ENCODE data around the gene ANGPT4.
A peak's percentile ranks its signal among the peaks of the same experiment; 100 is the strongest.
"Not testable (repeated sequence)": the region's sequence is repeated elsewhere in the genome, so short reads cannot be mapped to it uniquely, and the experiment has no call there.

ANGPT4 gene

GRCh38 chr20:841568-842546 is 74.3 kb downstream of the ANGPT4 start:
- no peak for DNase-seq

- DNase-seq = no peak
Measured at GRCh38 chr20:840858-841567, 75.1 kb downstream of the ANGPT4 start.

DNA sequence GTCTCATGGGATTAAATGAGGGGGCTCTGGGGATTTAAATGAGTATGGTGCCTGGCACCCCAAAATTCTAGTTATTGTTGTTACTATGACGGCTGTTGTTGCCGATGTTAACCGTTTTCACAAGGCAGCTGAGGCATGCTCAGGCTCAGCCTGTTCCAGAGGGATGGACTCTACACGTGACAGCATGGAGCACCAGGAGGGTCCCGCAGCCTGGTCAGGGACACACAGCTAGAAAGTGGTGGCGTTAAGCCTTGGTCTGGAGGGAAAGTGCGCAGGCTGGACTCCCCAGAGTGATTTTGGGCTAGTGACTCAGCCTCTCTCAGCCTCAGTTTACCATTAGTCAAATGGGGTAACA is 75.7 kb downstream of the ANGPT4 start:
- no peak for DNase-seq

DNA sequence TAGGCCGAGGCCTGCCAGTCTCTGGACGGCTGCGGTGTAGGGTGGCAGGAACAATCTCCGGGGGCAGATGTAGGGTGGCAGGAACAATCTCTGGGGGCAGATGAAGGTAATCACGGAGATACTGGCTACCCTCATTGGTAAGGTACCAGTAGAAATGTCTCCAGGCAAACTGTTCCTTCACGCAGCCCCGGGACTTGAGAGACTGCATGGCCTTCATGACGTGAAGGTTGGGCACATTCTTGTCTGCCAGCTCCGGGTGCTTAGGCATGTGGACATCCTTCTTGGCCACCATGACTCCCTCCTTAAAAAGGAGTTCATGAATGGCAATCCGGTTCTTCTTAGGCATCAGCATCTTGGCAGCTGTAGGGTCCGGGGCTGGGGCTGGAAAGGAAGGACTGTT is 76.5 kb downstream of the ANGPT4 start:
- DNase-seq = no peak

DNA sequence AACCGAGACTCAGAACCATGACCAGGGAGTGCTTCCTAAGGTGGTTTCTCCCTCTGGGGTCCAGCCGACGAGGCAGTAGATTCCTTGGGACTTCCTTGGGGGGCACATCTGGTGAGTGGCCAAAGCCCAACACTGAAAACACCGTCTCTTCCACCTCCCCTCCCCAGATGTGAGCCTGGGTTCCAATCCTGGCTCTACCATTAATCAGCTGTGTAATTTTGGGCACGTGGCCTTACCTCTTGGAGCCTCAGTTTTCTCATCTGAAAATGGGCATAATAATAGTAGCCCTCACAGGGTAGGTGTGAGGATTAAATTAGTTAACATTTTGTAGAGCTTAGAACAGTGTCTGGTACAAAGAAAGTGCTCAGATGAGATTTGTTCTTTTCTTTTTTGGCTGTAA is 77.1 kb downstream of the ANGPT4 start:
- DNase-seq = no peak

GRCh38 chr20:836190-836589 is 79.9 kb downstream of the ANGPT4 start:
- DNase-seq = no peak

DNA sequence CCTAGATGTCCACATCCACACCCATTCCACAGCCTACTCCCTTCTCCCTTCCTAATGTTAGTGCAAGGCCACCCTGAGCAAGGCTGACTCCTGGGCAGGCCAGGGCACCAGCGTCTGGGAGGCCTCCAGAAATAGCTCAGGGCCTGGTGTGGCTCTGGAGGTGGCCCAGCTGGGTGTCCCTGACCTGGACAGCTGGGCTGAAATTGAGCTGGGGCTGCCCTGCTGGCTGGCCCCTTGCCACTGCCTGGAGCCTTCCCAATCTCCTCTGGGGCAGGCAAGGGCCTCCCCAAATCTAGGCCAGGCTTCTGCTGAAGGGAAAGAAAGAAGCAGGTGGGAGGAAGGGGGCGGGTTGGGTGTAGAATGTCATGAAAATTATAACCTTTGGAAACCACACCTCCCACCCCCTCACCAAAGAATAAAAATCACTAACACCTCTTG is 80.5 kb downstream of the ANGPT4 start:
- no peak for DNase-seq

- DNase-seq = no peak
Measured at GRCh38 chr20:834151-834746, 81.9 kb downstream of the ANGPT4 start.

DNA sequence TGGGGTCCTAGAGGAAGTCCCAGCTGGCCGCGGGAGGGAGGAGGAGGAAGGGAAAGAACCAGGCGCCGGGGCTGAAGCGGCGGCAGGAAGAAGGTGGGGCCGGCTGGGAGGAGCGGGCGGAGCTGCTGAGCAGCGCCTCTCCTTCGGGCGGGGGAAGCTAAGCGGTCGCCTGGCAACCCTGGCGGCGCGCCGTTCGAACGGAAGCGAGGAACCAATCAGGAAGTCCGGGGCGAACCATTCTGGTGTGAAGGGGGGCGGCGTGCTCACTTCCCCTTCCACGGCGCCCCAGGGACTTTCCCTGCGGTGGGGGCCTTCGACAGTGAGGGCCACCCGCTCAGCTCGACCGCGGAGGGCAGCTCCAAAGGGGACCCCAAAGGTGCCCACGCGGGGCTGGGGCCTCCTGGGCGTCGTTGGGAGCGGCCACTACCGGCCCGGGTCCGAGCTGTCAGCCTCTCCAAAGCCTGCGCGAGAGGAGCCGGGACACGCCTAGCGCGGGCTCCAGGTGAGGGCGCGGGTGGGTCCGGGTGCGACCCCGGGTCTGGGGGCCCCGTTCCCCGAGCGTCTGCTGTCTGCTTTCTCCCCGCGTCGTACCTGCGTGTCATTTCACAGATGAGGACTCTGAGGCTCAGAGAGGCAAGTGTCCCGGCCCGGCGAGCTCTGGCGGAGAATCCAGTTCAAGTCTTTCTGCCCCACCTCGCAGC is 82.5 kb downstream of the ANGPT4 start, which contains the start of gene FAM110A:
FAM110A (plus strand) TSS at position 266 of the 701 bp plus-strand sequence. CDS start 11,090 bp downstream, outside the sequence.
- DNase-seq = peak; percentile 96

- DNase-seq = no peak
Measured at GRCh38 chr20:833121-833449, 83.0 kb downstream of the ANGPT4 start.

DNA sequence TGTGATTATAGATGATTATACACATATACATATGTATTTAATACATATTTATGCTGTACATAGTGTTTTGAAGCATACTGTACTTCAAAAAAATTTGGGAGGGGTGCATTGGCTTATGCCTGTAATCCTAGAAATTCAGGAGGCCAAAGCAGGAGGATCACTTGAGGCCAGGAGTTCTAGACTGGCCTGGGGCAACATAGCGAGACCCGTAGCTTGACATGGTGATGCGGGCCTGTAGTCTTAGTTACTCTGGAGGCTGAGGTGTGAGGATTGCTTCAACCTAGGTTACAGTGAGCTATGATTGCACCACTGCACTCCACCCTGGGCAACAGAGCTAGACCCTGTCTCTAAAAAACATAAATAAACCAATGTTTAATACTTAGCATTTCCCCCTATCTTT is 84.2 kb downstream of the ANGPT4 start:
- no peak for DNase-seq

DNA sequence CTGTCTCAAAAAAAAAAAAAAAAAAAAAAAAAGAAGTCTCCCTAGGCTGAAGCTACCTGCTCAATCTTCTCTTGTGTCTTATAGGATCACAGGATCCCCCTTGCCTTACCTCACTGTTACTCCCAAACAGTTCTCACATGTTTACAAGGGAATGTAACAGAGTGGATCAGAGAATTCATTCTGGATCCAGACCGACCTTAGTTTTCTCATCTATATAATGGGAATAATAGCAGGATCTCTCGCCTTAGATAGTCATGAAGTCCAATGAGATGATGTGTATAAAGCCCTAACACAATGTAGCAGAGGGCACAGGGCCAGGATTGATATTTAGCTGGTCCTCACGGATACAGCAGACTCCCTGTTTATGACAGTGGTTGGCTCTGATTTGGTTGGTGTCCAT is 84.9 kb downstream of the ANGPT4 start:
- no peak for DNase-seq

DNA sequence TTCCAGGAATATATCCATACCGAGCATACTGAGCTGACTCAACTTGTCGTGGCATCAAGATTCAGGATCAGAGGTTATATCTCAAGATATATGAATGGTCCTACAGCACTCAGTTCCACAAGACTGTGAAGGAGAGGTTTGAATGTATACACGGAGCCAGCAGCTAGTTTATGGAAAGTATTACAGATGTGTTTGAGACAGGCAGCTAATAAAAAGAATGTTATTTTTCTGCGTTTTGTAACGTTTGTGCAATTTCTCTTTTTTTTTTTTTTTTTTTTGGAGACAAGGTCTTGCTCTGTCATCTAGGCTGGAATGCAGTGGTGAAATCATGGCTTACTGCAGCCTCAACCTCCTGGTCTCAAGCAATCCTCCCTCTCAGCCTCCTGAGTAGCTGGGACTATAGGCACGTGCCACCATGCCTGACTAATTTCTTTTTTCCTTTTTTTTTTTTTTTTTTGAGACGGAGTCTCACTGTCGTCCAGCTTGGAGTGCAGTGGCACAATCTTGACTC is 86.1 kb downstream of the ANGPT4 start:
- no peak for DNase-seq

- no peak for DNase-seq
Measured at GRCh38 chr20:829551-829950, 86.6 kb downstream of the ANGPT4 start.

GRCh38 chr20:828987-829386 is 87.1 kb downstream of the ANGPT4 start:
- no peak for DNase-seq

DNA sequence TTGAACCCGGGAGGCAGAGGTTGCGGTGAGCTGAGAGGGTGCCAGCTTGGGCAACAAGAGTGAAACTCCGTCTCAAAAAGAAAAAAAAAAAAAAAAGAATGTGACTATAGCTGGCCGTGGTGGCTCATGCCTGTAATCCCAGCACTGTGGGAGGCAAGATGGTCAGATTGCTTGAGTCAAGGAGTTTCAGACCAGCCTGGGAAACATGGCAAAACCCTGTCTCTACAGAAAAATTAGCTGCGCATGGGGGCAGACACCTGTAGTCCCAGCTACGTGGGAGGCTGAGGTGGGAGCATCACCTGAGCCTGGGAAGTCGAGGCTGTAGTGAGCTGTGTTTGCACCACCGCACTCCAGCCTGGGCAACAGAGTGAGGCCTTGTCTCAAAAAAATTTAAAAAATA is 88.2 kb downstream of the ANGPT4 start:
- DNase-seq = not testable (repeated sequence)

DNA sequence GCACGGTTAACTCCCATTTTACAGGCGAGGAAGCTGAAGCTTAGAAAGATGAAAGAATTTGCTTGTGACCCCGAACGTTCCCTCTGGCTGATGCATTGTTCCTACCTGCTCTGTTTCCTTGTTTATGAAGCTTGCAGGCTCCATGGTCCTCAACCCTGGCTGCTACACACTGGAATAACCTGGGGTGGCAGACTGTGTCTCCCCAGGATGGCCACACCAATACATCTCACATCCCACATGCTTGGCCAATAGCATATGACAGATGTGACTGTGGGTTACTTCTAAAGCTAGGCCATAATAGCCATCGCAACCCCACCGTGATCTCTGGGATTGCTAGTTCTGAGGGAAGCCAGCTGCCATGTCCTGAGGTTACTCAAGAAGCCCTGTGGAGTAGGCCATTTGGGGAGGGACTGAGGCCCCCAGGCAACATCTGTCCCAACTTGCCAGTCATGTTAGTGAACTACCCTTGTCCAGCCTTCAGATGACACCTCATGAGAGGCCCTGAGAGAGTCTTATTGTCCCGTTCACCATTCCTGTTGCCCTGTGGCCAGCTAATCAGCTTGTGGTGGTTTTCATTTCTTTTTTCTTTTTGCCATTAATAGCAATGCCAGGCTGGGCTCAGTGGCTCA is 89.3 kb downstream of the ANGPT4 start:
- no peak for DNase-seq

DNA sequence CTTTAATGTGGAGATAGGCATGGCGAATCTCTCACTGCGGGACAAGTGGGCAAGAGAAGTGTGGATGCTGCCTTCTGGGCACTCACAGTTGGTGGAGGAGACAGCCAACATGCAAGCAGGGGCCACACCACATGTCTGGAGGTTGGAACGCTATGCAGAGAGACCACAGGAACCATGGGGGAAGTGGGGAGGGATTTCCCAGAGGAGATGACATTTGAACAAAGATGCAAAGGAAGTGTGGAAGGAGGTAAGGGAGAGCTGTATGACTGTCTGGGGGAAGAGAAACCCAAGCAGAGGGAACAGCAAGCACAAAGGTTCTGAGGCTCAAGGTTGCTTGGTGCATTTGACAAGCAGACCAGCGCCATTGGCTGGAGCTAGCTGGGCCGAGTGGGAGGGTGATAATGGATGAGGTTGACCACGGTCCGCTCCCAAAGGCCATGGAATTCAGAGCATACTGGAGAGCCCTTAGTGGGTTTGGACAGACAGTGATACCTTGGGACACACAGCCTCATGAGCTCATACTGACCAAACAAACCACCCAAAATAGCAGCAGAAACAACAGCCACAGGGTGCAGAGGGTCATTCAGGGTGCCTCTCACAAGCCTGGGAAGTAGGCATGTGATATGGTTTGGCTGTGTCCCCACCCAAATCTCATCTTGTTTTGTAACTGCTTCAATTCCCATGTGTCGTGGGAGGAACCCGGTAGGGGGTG is 90.3 kb downstream of the ANGPT4 start:
- no peak for DNase-seq

GRCh38 chr20:824916-825315 is 91.2 kb downstream of the ANGPT4 start:
- no peak for DNase-seq

GRCh38 chr20:824490-824889 is 91.6 kb downstream of the ANGPT4 start:
- DNase-seq = no peak

DNA sequence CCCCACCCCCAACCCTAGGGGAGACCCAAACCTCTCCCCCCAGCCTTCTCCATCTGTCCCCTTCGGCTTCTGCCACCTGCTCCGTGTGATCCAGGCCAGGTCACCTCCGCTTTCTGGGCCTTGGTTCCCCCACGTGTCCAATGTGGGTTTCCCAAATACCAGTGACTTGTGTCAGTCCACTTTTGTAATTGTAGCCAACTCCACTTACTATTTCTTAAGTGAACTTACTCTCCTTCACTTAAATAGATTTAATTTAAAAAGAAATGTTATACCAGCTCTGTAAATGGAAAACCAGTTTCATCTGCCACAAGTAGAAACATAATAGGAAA is 92.6 kb downstream of the ANGPT4 start:
- DNase-seq = no peak

All from CD4-positive, alpha-beta T cell treated with Interleukin-10 for 1 hour (primary cell).